GM19043 (cell line): ENCODE results near the gene UBE2J1.
"Not testable (repeated sequence)": the region's sequence is repeated elsewhere in the genome, so short reads cannot be mapped to it uniquely, and the experiment has no call there.

ENCODE experiments used
- ATAC-seq: cut with Tn5 transposase; IDR thresholded peaks from one replicate; pipeline ENCODE4 v1.9.1; 2021; ENCODE audit warnings: low read depth; ENCODE audit not compliant: unreplicated experiment

Gene UBE2J1

GRCh38 chr6:89352278-89353117 lies at the start of gene UBE2J1:
Gene UBE2J1 (minus strand): TSS chr6:89352722. CDS start chr6:89352569, 153 bp downstream.
- ATAC-seq: peak; percentile 28

- ATAC-seq: no peak
These were observed 48.4 kb upstream of the UBE2J1 start for GRCh38 chr6:89400912-89401399.

- no peak for ATAC-seq
These were observed 47.5 kb upstream of the UBE2J1 start for GRCh38 chr6:89400050-89400449.

GRCh38 chr6:89398762-89399525 lies 46.4 kb upstream of the UBE2J1 start:
- no peak for ATAC-seq

- ATAC-seq: not testable (repeated sequence)
These were observed 45.4 kb upstream of the UBE2J1 start for GRCh38 chr6:89397884-89398283.

GRCh38 chr6:89393659-89394058 lies 41.1 kb upstream of the UBE2J1 start:
- no peak for ATAC-seq

- no peak for ATAC-seq
These were observed 40.3 kb upstream of the UBE2J1 start for GRCh38 chr6:89392823-89393222.

GRCh38 chr6:89388846-89389245 lies 36.3 kb upstream of the UBE2J1 start:
- no peak for ATAC-seq

GRCh38 chr6:89387516-89388201 lies 35.1 kb upstream of the UBE2J1 start:
- peak; percentile 90 for ATAC-seq

- ATAC-seq: peak; percentile 17
These were observed 34.5 kb upstream of the UBE2J1 start for GRCh38 chr6:89386917-89387491.

- no peak for ATAC-seq
These were observed 33.3 kb upstream of the UBE2J1 start for GRCh38 chr6:89385846-89386245.

- peak; percentile 46 for ATAC-seq
These were observed 32.7 kb upstream of the UBE2J1 start for GRCh38 chr6:89385156-89385667.

- no peak for ATAC-seq
These were observed 28.5 kb upstream of the UBE2J1 start for GRCh38 chr6:89381031-89381430.

- no peak for ATAC-seq
These were observed 26.8 kb upstream of the UBE2J1 start for GRCh38 chr6:89379281-89379680.

- no peak for ATAC-seq
These were observed 26.1 kb upstream of the UBE2J1 start for GRCh38 chr6:89378628-89379027.

- ATAC-seq: peak; percentile 74
These were observed 23.1 kb upstream of the UBE2J1 start for GRCh38 chr6:89375427-89376267.

- peak; percentile 43 for ATAC-seq
These were observed 20.0 kb upstream of the UBE2J1 start for GRCh38 chr6:89372506-89372901.

GRCh38 chr6:89371849-89372505 lies 19.5 kb upstream of the UBE2J1 start:
- peak; percentile 68 for ATAC-seq

GRCh38 chr6:89368999-89369398 lies 16.5 kb upstream of the UBE2J1 start:
- no peak for ATAC-seq
